ENCODE results near the gene CLDND2. TPM values are rescaled to one million over a fixed set of nuclear protein-coding genes. Genes with fewer than 3 reads are reported as not detected.

CLDND2 gene
- total and polyA plus RNA-seq, 2 experiments from 2014 or later = 1.2 to 7.2 TPM

DNA sequence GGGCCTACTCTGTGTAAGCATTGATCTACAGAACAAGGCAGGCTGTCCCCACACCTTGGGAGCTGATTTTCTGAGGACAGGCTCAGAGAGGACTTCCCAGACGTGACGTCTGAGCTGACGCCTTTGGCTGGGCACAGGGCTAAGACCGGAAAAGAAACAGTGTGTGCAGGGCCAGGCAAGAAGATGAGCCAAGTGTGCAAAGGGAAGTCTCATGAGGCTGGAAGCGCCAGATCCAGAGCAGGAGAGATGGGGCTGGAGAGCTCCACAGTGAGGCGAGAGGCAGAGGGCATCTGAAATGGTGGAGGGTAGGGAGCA is 44.7 kb downstream of the CLDND2 start:
- Histone ChIP-seq H3K9me2 (replicated peaks; ENCODE audit: insufficient read depth) (no peaks in the 10 kb centered on the region), H3K79me2 (no peaks in the 10 kb centered on the region), H3K27me3 (no peaks in the 10 kb centered on the region), H3K4me1 (ENCODE audit: insufficient read depth) (no peaks in the 10 kb centered on the region), H2AFZ (no peak overlapping the region), H3K4me3 (no peak overlapping the region), H3K36me3 (replicated peaks; ENCODE audit: insufficient read depth, low read depth) (no peaks in the 10 kb centered on the region), H3K9me3 (ENCODE audit: low read depth) (no peaks in the 10 kb centered on the region), H4K20me1 (ENCODE audit: insufficient read depth, poor library complexity, severe bottlenecking) (no peaks in the 10 kb centered on the region), H3K27ac (no peak overlapping the region), H3K4me2 (no peak overlapping the region)
- 93% methylated on average over 6 of the region's 6 CpGs for WGBS (ENCODE audit: low lambda C conversion rate, missing lambda C conversion rate)
- TF ChIP-seq EZH2 (IDR thresholded peaks at IDR 0.05; ENCODE audit: borderline replicate concordance) (no peak), EZH2phosphoT487 (IDR thresholded peaks at IDR 0.05; ENCODE audit: low read depth, severe bottlenecking, unreplicated experiment) (no peak)
- TF ChIP-seq, protein P1, sequence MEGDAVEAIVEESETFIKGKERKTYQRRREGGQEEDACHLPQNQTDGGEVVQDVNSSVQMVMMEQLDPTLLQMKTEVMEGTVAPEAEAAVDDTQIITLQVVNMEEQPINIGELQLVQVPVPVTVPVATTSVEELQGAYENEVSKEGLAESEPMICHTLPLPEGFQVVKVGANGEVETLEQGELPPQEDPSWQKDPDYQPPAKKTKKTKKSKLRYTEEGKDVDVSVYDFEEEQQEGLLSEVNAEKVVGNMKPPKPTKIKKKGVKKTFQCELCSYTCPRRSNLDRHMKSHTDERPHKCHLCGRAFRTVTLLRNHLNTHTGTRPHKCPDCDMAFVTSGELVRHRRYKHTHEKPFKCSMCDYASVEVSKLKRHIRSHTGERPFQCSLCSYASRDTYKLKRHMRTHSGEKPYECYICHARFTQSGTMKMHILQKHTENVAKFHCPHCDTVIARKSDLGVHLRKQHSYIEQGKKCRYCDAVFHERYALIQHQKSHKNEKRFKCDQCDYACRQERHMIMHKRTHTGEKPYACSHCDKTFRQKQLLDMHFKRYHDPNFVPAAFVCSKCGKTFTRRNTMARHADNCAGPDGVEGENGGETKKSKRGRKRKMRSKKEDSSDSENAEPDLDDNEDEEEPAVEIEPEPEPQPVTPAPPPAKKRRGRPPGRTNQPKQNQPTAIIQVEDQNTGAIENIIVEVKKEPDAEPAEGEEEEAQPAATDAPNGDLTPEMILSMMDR (IDR thresholded peaks at IDR 0.05; ENCODE audit: poor library complexity) = no peak
- DNase-seq (ENCODE audit: low spot score) = no peak

DNA sequence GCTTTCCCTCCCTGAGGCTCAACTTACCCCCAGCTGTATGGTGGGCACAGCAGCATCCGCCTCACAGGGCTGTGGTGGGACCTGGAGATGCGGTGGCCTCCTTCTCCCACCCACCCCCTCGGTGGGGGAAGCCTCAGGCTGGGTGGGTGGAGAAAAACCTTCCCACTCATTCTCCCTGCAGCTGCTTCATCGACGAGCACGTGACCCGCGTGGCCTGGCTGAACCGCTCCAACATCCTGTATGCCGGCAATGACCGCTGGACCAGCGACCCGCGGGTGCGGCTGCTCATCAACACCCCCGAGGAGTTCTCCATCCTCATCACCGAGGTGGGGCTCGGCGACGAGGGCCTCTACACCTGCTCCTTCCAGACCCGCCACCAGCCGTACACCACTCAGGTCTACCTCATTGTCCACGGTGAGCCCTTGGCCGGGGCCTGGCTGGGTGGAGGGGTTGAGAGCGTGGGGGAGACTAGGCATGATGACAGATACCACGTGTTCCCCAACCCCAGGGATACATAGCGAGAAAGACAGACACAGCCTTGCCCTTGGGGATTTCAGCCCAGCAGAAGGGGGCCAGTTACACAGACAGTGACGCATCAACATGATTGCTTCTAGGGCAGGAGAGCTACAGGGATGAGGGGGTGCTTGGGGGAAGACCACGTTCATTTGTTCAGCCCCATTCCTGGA is 45.2 kb downstream of the CLDND2 start:
- no peak for DNase-seq (ENCODE audit: low spot score)
- Histone ChIP-seq H3K4me3 (no peak overlapping the region), H3K79me2 (no peaks in the 10 kb centered on the region), H2AFZ (no peak overlapping the region), H3K4me2 (no peak overlapping the region), H3K36me3 (replicated peaks; ENCODE audit: insufficient read depth, low read depth) (no peaks in the 10 kb centered on the region), H3K9me2 (replicated peaks; ENCODE audit: insufficient read depth) (no peaks in the 10 kb centered on the region), H3K9me3 (ENCODE audit: low read depth) (no peaks in the 10 kb centered on the region), H4K20me1 (ENCODE audit: insufficient read depth, poor library complexity, severe bottlenecking) (no peaks in the 10 kb centered on the region), H3K27ac (no peak overlapping the region), H3K27me3 (no peaks in the 10 kb centered on the region), H3K4me1 (ENCODE audit: insufficient read depth) (no peaks in the 10 kb centered on the region)
- TF ChIP-seq EZH2 (IDR thresholded peaks at IDR 0.05; ENCODE audit: borderline replicate concordance) (no peak), EZH2phosphoT487 (IDR thresholded peaks at IDR 0.05; ENCODE audit: low read depth, severe bottlenecking, unreplicated experiment) (no peak)
- TF ChIP-seq, protein P1 (IDR thresholded peaks at IDR 0.05; ENCODE audit: poor library complexity) = no peak
- 92% methylated on average over 29 of the region's 29 CpGs for WGBS (ENCODE audit: low lambda C conversion rate, missing lambda C conversion rate)

DNA sequence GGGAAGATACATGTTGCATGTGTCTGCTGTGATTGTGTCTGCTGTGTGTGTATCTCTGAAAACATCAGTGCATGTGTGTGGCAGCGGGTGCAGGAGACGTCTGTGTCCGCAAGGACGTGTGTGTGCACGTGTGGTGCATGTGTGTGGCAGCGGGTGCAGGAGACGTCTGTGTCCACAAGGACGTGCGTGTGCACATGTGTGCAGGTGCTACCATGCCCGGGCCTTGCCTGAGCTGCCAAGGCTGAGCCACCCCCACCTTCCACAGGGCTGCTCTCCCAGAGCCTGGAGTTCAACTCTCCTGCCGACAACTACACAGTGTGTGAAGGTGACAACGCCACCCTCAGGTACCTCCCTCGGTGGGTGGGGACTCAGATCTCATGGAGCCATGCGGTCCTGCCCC is 47.0 kb downstream of the CLDND2 start:
- Histone ChIP-seq H3K9me3 (ENCODE audit: low read depth) (no peaks in the 10 kb centered on the region), H3K4me2 (no peak overlapping the region), H3K27me3 (no peaks in the 10 kb centered on the region), H3K9me2 (replicated peaks; ENCODE audit: insufficient read depth) (no peaks in the 10 kb centered on the region), H3K27ac (no peak overlapping the region), H3K4me3 (no peak overlapping the region), H3K4me1 (ENCODE audit: insufficient read depth) (no peaks in the 10 kb centered on the region), H3K79me2 (no peaks in the 10 kb centered on the region), H4K20me1 (ENCODE audit: insufficient read depth, poor library complexity, severe bottlenecking) (no peaks in the 10 kb centered on the region), H3K36me3 (replicated peaks; ENCODE audit: insufficient read depth, low read depth) (no peaks in the 10 kb centered on the region), H2AFZ (no peak overlapping the region)
- 91% methylated on average over 14 of the region's 14 CpGs for WGBS (ENCODE audit: low lambda C conversion rate, missing lambda C conversion rate)
- DNase-seq (ENCODE audit: low spot score) = no peak
- TF ChIP-seq EZH2 (IDR thresholded peaks at IDR 0.05; ENCODE audit: borderline replicate concordance) (no peak), EZH2phosphoT487 (IDR thresholded peaks at IDR 0.05; ENCODE audit: low read depth, severe bottlenecking, unreplicated experiment) (no peak)
- TF ChIP-seq, protein P1 (IDR thresholded peaks at IDR 0.05; ENCODE audit: poor library complexity) = no peak

Measured in hepatocyte (in vitro differentiated cells).